Measurements from ENCODE around the gene SH3TC1.

SH3TC1 gene

DNA sequence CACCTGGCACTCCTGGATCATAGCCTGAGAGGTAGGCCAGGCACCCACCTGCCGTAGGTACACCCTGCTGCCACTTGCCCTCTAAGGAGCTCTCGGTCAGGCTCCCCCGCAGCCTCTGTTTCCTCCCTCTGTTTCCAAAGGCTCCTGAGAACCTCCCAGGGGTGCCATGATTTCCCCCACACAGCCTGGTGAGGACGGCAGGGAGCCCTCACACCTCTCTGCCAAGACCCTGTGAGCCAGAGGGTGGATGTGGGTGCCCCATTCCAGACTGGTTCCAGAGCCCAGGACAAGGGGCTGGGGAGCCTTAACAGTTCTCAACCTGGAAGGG, 38.9 kb upstream of the SH3TC1 start:
- peaks cover 92% of the 10 kb centered on the region for H3K27me3 Mint-ChIP-seq (ENCODE audit: low read depth, poor library complexity)

GRCh38 chr4:8160572-8160971, 38.5 kb upstream of the SH3TC1 start:
- Mint-ChIP-seq H3K4me3 (peak overlapping the region; percentile 78), H3K4me1 (peaks cover 26% of the 10 kb centered on the region), H3K27me3 (ENCODE audit: low read depth, poor library complexity) (peaks cover 91% of the 10 kb centered on the region), H3K9me3 (no peaks in the 10 kb centered on the region), H3K36me3 (ENCODE audit: low read depth) (no peaks in the 10 kb centered on the region), H3K27ac (no peak overlapping the region)
- DNase-seq: no peak
- no peak for TF ChIP-seq CTCF (IDR thresholded peaks at IDR 0.05)

More for the DNA sequence above, 38.9 kb upstream of the SH3TC1 start:
- H3K4me3 Mint-ChIP-seq: peak overlapping the region; percentile 78
- no peak overlapping the region for H3K27ac Mint-ChIP-seq
- no peak for DNase-seq
- H3K36me3 Mint-ChIP-seq (ENCODE audit: low read depth): no peaks in the 10 kb centered on the region
- H3K9me3 Mint-ChIP-seq: no peaks in the 10 kb centered on the region
- H3K4me1 Mint-ChIP-seq: peaks cover 22% of the 10 kb centered on the region
- no peak for TF ChIP-seq CTCF (IDR thresholded peaks at IDR 0.05)

- no peak for TF ChIP-seq CTCF (IDR thresholded peaks at IDR 0.05)
- Mint-ChIP-seq H3K4me3 (no peak overlapping the region), H3K27ac (no peak overlapping the region), H3K4me1 (peaks cover 39% of the 10 kb centered on the region), H3K36me3 (ENCODE audit: low read depth) (no peaks in the 10 kb centered on the region), H3K27me3 (ENCODE audit: low read depth, poor library complexity) (peaks cover 78% of the 10 kb centered on the region), H3K9me3 (no peaks in the 10 kb centered on the region)
- no peak for DNase-seq
These were observed 36.5 kb upstream of the SH3TC1 start for GRCh38 chr4:8162625-8163024.

DNA sequence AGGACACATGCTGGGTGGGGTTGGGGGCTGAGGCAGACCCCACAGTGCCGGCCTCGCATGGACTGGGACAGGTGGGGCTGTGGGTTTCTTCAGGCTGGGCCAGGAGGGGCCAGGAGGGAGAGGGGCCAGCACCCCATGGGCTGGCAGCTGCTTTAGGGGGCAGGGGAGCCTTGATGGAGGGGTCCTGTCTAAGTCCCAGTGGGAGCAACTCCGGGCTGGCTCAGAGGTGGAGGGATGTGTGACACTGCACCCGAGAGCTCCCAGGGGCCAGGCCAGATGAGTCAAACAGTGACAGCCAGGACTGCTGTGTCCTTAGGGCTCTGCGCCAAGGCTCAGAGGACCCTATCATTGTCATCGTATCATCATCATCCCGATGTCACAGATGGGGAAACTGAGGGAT, 36.1 kb upstream of the SH3TC1 start:
- TF ChIP-seq CTCF (IDR thresholded peaks at IDR 0.05): no peak
- H3K27me3 Mint-ChIP-seq (ENCODE audit: low read depth, poor library complexity): peaks cover 74% of the 10 kb centered on the region
- no peak for DNase-seq
- peaks cover under 1% of the 10 kb centered on the region for H3K9me3 Mint-ChIP-seq
- no peak overlapping the region for H3K4me3 Mint-ChIP-seq
- peaks cover 42% of the 10 kb centered on the region for H3K4me1 Mint-ChIP-seq
- no peak overlapping the region for H3K27ac Mint-ChIP-seq
- no peaks in the 10 kb centered on the region for H3K36me3 Mint-ChIP-seq (ENCODE audit: low read depth)

DNA sequence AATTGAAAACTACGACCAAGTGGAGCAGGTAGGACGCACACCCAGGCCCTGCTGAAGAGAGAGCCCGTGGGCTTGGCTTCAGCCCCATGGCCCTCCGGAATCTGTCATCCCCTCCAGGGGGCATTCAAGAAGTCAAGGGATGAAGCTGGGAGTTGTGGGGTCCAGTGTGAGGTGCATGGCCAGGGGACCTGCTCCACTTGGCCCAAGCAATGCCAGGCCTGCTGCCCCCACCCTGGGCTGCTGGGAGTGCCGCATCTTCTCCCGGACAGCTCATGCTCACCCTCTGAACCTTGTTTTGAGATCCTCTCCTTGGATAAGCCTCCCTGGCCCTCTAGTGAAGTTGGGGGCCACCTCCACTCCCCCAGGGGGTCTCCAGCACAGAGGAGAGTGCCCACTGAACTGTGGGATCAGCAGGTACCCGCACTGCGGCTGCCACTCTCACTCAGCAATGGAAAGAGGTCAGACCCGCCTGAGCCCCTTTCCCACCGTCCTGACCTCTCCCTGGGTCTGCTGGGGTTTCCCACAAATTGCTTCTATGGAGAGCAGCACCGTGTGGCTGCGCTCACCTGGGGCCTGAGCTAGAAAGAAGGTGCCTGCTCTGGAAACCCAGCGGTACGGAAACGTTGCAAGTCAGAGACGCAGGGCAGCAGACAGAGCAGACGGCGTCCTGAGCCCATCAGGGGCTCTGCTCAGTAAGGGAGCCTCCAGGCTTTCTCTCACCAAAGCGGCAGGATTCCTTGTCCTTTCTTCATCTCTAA, 35.5 kb upstream of the SH3TC1 start:
- Mint-ChIP-seq H3K27me3 (ENCODE audit: low read depth, poor library complexity) (peaks cover 73% of the 10 kb centered on the region), H3K4me3 (no peak overlapping the region)

More for the DNA sequence above, 35.5 kb upstream of the SH3TC1 start:
- Mint-ChIP-seq H3K9me3 (peaks cover 6% of the 10 kb centered on the region), H3K36me3 (ENCODE audit: low read depth) (no peaks in the 10 kb centered on the region), H3K27ac (no peak overlapping the region), H3K4me1 (peaks cover 42% of the 10 kb centered on the region)
- DNase-seq: no peak
- TF ChIP-seq CTCF (IDR thresholded peaks at IDR 0.05): no peak

Data from nephron progenitor cell (in vitro differentiated cells).